NCI-H2171 treated with DMSO at 0.1 percent for 48 hours (cell line): ENCODE results near the gene CDK14.

Experiments
- DNase-seq: peaks from one replicate; lab custom pipeline; 2025; lab: John Stamatoyannopoulos, UW

Gene CDK14

DNA sequence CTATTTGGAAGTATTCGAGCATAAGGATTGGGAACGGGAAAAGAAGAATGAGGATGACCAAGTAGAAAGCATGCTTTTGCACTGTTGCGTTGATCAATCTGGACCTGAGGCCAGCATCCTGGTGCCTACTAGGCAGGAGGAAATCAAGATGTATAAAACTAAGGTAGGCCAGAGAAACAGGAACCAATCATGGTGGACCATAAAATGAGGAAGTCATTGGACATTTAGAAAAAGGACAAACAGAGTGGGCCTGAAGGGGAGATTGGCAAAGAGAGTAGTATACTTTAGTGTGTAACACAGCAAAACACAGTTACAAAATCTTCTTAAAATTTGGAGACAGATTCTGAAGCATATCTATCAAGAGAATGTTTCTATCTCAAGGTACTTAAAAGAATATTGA is 497.1 kb downstream of the CDK14 start:
- DNase-seq: no peak

DNA sequence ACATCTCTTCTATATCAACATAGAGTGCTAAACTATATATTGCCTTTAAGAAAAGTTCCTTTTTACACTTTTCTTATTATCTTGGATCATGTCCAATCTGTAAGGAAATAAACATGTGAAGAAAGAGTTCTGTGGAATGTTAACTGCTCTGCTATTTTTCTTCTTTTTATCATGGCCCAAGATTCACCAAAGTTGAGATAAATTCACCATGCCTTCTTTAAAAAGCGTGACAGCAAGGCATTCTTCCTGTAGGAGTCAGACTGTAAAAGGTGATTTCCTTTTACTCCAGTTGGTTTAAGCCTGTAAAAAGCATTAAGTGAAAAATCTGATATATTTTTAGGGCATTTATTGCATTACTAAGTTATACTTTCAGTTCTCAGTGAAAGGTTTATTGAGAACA is 502.4 kb downstream of the CDK14 start:
- no peak for DNase-seq

DNA sequence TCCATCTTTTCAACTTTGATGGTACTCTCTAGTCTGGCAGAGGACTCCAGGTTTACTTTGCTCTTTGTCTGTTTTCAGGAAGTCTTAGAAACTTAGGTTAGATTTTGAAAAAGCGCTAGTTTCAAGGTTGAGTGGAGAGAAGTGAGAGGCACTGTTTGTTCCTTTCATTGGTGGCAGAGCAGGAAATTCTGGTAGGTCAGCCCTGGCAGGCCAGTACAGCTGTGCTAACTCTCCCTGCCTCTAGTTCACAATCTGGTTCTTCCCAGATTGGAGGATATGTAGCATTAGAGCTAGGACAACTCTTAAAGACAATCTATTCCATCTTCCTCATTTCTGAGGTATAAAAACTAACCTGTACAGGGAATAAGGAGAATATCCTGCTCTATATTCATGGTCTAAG is 507.2 kb downstream of the CDK14 start:
- DNase-seq: no peak

DNA sequence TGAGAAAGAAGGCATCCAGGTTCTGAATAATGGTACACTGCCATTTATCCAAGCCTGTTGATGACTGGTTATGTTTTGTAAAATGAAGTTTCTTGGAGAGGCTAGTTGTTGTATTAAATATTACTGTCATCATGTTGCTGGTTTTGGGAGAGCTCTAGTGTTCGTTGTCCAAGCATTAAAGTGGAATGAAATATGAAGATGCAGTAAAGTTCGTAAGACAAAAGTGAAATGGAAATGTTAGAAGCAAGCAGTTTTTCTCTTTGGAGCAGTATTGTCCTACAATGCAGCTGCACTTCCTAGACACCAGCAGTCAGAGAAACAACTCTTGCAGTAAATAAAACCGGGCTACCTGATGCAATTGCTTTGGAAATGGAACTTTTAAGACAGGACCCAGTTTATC is 511.3 kb downstream of the CDK14 start:
- DNase-seq: no peak

DNA sequence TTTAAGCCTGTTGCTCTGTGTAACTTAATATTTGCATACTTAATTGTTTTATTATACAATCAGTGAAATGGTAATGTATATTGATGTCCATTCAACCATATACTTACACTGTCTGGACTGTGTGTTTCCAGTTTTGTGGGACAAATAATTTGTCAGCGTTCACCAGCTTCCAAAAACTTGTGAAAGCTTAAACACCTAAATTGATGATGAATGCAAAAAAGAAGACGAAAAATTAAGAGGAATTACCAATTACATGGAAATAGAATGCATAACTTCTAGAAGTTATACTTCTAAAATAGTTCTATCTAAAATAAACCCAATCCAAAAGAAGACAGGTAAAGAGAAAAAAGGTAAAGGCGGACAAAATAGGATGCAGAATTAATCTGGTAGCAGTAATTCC is 513.1 kb downstream of the CDK14 start:
- no peak for DNase-seq

DNA sequence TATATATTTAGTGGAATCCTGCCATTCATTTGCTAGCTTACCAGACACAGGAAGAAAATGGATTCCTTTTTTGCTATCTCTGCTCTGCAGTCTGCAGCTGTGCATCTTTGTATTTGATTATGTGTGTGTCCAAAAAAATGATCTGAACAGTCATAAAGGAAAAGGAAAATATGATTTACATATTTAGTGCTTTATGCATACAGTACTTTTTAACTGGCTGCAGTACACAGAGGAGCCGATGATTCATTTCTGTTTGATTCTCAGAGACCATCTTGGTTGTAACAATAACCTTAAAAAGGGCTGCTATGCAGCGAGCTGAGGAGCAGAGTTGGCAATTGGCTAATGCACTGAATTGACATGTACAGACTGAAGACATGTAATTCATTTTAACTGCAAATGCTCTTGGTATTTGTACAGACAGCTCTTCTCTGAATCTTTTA is 516.8 kb downstream of the CDK14 start:
- no peak for DNase-seq

DNA sequence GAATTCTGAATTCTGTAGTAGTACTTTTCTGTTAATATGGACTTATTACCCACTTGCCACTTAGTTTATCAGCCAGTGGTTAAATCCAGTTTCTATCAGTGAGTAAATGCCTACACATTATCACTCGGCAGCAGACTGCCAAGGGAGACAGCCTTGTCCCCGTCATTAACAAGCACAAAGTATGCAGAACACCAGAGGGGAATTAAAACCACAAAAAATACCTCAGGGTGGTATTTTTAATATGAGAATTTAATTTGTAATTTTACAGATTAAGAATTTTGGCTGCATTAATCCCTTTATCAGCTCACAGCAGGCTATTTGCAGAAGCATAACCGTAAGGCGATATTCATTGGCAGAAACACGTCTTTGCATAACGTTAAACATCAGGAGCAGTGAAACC is 518.1 kb downstream of the CDK14 start:
- DNase-seq: no peak

DNA sequence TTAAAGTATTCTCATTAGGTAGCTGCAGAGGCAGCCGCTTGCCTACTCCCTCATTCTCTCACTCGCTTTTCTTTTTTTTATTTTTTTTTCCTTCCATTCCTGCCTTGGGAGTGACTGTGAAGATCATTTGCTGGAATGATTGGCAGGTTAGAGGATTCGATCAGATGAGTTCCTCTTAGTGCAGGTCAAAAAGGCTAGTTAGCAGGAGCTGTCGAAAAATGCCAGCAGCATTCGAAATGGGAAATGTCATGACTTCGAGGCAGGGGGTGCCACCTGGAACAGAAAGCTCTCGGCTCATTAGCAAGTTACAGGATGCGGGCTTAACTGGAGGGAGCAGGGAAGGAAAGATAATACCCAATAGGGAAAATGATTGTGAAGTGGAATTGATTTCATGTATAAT is 530.6 kb downstream of the CDK14 start:
- DNase-seq: peak; percentile 25

DNA sequence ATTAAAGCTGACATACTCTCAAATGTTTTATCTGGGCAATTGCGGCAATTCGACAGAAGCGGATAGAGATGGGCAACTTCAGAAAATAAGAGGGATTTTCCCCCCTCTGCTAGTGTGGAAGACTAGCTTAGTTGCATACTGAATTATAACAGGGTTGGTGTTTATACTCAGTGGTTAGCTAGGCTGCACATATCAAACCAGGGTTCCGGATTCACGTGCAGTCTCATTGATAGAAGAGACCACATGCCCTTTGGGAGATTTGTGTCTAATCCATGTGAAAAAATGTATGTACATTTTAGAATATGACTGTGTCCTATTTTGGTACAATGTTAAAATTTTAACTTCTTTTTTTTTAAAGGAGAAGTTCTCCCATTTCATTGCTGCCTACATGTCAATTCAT is 531.2 kb downstream of the CDK14 start:
- no peak for DNase-seq

DNA sequence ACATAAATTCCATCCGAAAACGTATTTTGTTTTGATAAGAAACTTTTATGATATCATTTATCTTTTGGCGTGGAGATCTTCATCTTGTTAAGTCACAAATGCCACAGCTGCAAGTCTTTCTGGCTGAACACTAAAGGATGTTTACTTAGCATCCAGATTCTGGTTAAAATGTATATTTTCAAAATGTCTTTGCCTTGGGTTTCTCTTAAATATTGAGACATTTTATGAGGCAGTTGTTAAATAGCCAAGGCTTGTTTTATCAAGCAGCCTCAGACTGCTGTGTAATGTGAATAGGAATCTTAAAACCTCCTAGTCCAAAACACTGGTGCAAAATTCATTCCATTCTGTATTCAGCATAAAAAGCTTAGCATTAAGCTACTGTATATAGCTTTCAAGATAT is 531.8 kb downstream of the CDK14 start:
- no peak for DNase-seq

DNA sequence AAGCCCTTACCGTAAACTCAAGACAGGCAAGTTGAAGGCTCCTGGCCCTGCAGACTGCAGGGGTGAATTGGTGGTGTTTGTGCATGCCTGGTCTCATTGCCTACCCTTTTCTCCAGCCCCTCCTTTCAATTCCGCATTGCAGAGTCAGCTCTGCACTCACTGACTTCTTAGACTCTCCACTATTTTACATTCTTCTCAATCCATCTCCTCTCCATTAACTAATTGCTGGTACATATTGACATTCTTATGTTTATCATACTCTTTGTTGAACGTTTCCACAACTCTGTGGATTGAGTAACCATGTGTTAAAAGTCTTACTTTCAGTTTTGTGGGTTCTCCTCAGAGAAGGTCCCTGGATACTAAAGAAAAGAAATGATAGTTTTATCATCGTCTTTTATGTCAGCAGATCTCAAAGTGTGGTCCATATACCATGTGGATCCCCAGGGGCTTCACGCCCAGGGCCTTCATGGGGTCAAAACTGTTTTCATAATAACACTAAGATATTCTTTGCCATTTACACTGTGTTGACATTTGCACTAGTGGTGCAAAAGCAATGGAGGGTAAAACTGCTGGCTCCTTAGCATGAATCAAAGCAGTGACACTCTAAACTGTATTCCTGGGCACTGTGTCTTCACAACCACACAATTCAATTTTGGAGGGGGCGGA is 532.7 kb downstream of the CDK14 start:
- DNase-seq: no peak

DNA sequence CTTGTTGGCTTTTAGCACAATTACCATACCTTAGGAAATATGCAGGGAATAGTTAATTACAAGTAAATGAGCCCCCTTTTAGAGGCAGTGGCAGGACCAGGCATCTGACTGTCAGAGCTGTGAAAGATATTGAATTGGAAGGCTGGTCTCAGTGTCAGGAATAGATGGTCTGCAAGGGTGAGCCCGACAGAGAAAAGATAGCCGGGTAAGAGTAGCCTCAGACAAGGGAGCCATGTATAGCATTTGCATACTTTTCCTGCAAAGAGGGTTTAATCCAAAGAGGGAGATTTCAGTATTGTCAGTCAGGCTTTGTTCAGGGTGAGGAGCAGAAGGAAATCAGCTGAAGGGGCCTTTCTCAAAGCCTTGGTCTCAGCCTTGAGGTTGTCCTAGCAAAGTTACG is 539.2 kb downstream of the CDK14 start:
- DNase-seq: no peak

DNA sequence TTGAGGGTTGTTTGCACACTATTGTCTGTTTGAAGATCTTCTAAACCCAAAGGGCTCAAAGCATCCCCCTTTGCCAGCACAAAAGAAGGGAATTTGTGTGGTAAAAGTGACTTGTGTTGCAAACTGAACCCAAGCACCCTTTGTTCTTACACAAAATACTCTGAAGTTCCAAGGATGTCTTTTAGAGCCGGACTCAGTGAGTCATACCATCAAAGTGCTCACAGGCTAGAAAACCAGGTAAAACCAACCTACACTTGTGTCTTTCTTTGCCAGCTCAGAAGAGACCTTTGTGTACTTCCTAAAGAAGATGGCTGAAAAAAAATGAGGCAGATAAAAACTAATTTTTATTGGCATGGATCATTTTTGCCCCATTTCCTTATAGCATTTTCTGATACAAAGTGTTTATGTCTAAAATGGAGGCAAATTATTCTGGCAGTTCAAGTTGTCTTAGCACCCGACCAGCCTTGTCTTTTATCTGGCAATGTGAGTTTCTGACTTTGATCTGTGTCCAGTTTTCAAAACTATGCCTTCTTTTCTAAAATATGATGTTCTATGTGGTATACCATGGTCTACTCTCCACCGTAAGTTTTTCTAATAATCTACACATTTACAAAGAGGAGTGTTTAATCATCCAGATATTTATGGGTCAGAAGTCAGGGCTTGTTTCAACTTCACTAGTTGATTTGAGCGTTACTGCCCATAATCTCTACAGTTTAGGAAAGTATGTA is 539.7 kb downstream of the CDK14 start:
- DNase-seq: no peak

DNA sequence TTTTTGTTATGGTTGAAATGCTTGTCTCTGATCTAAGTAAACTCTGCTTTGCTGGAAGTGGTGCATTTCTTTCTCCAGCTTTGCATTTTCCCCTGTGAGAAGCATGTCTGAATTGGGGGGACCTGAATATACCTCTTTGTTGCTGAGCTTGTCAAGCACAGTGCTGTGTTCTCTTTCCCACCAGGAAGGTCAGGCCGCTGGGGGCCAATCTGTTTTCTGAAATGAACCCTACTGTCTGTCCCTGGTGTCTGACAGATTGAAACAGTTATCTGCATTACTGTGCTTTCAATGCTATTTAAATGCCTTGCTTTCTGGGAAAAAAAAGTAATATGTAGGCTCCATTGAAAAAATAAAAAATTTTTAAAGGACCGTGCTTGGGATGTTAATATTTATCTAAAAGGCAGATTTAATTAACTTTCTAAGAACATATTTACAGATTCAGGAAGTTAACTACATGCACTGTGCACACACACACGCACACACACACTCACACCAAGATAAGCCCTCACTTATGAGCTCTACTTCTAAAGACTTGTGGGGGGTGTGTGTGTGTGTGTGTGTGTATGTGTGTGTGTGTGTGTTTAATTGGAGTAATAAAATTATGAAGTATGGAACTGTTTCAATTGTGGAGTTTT is 541.1 kb downstream of the CDK14 start:
- DNase-seq: no peak

DNA sequence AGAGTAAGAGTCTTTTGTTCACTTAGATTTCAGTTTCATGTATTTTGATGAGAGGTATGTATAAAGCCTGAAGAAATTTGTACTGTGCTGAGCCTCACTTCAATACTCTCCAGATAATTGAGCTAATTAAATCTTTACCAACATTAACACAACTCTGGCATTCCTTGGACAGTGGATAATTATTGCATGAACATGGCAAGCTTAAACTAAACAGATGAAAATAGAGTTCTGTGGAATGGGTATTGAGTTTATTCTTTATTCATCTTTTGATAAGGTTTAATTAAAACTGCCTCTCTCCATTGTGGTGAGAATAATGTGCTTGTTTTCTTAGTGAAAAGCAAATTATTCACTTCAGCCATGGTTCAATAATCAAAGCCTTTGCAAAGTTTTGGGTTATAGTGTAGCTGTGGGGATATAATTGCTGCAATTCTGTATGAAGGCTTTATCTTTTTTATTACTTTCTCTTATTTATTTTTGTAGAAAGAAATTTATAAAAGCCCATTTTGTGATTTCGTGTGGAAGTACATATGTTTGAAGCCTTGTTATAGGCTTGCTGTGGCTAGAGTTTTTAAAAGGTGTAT is 541.8 kb downstream of the CDK14 start:
- no peak for DNase-seq

DNA sequence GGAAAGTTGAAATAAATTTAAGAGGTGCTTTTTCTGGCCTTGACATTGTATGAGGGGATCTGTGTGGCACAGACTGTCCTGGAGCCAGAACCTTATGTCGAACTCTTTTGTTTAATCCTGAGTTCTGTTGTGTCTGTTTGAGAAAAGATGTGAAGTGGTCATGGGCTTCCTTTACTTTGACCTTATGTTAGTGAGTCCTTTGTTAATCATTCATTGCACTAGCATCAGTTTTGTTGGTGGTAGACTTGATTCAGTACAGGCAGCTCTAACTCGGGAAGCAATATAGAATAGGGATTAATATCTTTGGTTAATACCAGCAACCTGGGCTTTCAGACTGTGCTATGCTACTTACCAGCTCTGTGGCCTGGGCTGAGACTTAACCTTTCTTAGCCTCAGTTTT is 544.2 kb downstream of the CDK14 start:
- no peak for DNase-seq

DNA sequence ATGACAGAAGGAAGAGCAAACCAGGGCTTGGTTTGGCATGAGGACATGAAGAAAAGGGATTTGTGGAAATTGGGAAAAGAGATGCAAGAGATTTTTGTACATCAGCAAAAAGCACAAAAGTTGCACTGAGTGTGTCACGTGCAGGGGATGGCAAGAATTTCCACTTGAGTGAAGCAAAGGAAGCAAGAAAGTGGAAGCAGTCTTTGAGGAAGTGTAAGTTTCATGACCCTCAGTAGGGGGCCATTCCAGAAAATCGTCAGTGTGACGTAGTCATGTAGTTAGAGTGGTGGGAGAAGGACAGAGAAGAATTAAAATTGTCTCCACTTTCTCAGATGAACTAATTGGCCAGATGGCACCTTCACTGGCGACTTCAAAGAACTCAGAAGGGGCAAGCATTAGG is 544.9 kb downstream of the CDK14 start:
- DNase-seq: no peak

DNA sequence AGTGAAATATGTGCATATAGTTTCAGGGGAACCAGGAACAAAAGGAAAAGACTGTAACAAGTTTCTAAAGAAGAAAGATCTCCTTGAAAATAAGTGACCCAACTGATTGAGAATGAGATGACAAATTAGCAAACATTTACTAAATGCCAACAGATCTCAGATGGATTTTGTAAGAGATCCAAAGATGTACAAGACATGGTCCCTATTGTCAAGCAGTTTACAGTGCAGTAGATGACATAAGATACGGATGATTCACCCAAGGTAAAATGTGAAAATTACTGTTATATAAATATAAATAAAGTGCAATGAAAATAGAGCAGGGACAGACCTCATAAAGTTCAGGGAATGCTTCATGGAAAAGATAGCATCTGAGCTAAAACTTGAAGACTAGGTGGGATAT is 546.6 kb downstream of the CDK14 start:
- DNase-seq: no peak

DNA sequence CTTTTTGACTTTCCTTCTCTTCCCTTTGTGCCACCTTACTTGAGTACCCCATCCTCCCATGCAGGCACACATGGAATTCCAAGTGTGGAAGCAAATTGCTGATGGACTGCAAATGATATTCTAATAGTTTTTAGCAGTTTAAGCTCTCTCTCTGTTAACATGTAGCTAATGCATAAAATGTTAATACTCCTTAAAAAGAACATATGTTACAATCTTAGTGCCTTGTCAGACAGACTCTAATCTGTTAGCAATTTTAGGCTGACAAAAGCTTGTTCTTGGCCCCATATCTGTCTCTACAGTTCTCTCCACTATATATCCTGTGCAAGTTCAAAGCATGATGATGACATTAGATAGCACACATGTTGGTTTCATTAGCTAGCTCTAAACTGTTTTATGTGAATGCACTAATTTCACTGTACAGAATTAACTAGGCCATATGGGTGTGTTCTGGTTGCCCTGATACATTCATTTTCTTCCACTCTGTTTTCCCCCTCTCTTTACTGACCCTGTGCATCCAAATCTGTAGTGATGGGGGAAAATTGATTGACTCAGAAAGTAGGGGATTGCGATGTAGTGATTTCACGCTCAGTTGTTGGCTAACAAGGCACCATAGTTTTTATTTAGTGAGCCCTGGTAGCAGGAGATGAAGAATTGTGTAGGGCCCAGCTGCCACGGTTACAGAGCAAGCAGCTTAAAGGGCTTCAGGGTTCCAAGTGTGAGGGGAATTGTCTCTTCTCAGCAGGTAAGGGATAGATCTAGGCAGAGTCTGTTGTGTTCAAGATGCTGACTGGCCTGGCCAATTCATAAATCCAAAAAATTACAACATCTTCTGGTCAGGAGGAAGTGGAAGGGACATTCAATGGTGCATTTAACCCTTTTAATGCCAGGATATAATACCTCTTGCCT is 553.5 kb downstream of the CDK14 start:
- DNase-seq: no peak

DNA sequence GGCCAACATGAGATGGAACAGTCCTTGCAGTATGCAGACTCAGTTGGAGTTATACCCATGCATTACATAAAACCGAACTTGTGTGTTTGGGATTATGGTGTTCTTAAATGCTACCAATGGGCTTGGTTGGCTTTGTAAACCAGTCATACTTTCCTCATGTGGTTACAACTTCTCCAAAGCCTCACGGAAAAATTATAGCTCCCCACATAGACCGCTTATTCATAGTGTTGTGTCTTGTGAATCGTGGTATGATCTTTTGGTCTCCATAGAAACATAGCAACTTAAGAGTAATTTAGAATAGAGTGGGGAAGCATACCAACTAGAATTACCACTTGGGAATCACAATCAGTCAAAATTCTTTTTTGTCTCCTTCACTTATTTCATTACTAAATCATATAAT is 555.8 kb downstream of the CDK14 start:
- DNase-seq: no peak

DNA sequence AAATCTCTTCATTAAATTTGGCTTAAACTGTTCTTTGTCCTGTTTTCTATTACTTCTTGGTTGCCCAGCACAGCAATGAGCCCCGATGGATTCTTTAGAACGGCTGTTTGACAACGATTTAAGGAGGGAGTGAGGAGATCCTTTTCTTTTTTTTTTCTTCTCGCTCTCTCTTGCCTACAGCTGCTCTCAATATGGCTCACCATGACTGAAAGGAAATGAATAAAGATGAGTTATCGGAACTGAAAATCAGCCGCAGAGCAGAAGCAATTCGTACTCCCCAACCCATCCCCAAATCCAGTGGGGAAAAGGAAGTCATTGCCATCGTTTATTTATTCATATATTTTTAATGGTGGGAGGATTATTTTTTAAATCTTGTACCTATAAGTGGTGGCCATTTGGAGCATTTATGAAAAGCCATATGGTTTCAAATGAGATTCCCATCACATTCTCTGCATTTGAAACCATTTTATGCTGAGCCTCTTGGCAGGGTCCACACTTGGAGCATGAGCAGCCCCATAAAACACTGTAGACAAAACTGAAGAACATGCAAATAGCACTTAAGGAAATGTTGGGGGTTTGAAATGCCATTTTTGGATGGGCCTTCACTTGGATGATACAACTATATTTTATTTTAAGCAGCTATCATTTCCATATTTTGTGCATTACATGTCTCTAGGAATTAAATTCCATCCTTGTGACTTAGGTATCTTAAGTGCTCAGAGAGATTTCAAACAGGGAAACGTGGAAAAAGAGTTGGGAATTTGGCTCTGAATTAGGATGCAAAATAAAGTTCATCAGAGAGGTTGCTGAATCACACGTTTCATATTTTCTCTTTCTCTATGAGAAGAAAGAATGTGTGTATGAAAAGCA is 560.4 kb downstream of the CDK14 start:
- DNase-seq: no peak
